ENCODE data around the gene FXR2. TPM values are rescaled to one million over a fixed set of nuclear protein-coding genes. Genes with fewer than 3 reads are reported as not detected.

FXR2 gene
- total RNA-seq, 1 experiment from 2014 or later = 36.4 TPM

- WGBS (ENCODE audit: extremely low coverage, insufficient read length, low lambda C conversion rate) = no CpG with 5 or more reads among the region's 1 CpG
- no peaks in the 10 kb centered on the region for H4K20me1 ChIP-seq (ENCODE audit: control insufficient read depth, insufficient read depth, insufficient read length)
- peaks cover 21% of the 10 kb centered on the region; the same call in 1 of the 2 replicates for H3K79me2 ChIP-seq (ENCODE audit: insufficient read depth, low read length)
- no peak overlapping the region for H2AK5ac ChIP-seq (ENCODE audit: insufficient read length, low read length)
- DNase-seq = no peak
- no peak overlapping the region for H3K4me2 ChIP-seq (ENCODE audit: insufficient read depth, insufficient read length, low read length)
- H2BK12ac ChIP-seq (ENCODE audit: insufficient read length, low read depth, low read length) = no peak overlapping the region
- H2BK5ac ChIP-seq (ENCODE audit: insufficient read length, low read length) = no peak overlapping the region
- no peak overlapping the region for H4K91ac ChIP-seq (ENCODE audit: insufficient read length, low read depth, low read length)
- no peak overlapping the region for H3K18ac ChIP-seq (ENCODE audit: insufficient read length, low read depth, low read length)
- no peak overlapping the region for H3K27ac ChIP-seq (ENCODE audit: insufficient read length, low read depth, low read length)
- H2AFZ ChIP-seq (ENCODE audit: low read length) = no peak overlapping the region
- H2BK15ac ChIP-seq (ENCODE audit: low read depth, low read length) = no peak overlapping the region
- Mint-ChIP-seq H3K36me3 (ENCODE audit: insufficient read depth in 1 of 3, low read depth in 3 of 3) (peaks cover 60 to 88% (median 73%) of the 10 kb centered on the region in 3 experiments), H3K27me3 (ENCODE audit: low read depth) (peaks cover 10% of the 10 kb centered on the region), H3K27ac (peak overlapping the region in 2 of 3 experiments; percentile 44 to 96; a peak in 3 of 7 replicates), H3K9me3 (peaks cover 3 to 7% of the 10 kb centered on the region in 2 experiments; a peak in 3 of 5 replicates), H3K4me3 (peak overlapping the region; percentile 98; a peak in 4 of 5 replicates), H3K4me1 (peaks cover 48 to 49% of the 10 kb centered on the region in 2 experiments)
- H2BK120ac ChIP-seq (ENCODE audit: low read depth, low read length, poor library complexity, severe bottlenecking) = no peak overlapping the region
- H3K9me3 ChIP-seq (ENCODE audit: control insufficient read depth, low read depth, low read length) = no peaks in the 10 kb centered on the region
- no peak for TF ChIP-seq CTCF (conservative IDR thresholded peaks at IDR 0.05)
- no peak overlapping the region for H3K4ac ChIP-seq (ENCODE audit: low read depth, low read length)
- no peak overlapping the region for H3T11ph ChIP-seq (ENCODE audit: low read length)
- peaks cover 5% of the 10 kb centered on the region for H3K23me2 ChIP-seq (ENCODE audit: insufficient read length, low read depth, low read length, poor library complexity, severe bottlenecking)
- no peak overlapping the region for H3K23ac ChIP-seq (ENCODE audit: insufficient read length, low read depth, low read length)
- no peaks in the 10 kb centered on the region for H3K27me3 ChIP-seq (ENCODE audit: insufficient read depth, low read length)
- H4K5ac ChIP-seq (ENCODE audit: insufficient read length, low read depth, low read length) = no peak overlapping the region
- H2BK20ac ChIP-seq (ENCODE audit: low read depth, low read length, poor library complexity, severe bottlenecking) = no peak overlapping the region
- no peak overlapping the region for H4K8ac ChIP-seq (replicated peaks; ENCODE audit: insufficient read length, low read depth, low read length)
- H3K14ac ChIP-seq (ENCODE audit: insufficient read depth, low read length) = no peak overlapping the region
- no peak overlapping the region for H3K9ac ChIP-seq (ENCODE audit: extremely low read depth, insufficient read length, low read length)
- H3K56ac ChIP-seq (ENCODE audit: insufficient read length, low read depth, low read length) = no peak overlapping the region
- H3K4me1 ChIP-seq (ENCODE audit: insufficient read depth, low read length) = peaks cover 4% of the 10 kb centered on the region; the same call in 1 of the 2 replicates
- H3K79me1 ChIP-seq (ENCODE audit: insufficient read depth, low read depth, low read length, poor library complexity, severe bottlenecking) = peaks cover 2% of the 10 kb centered on the region
These were observed 39.2 kb downstream of the FXR2 start for GRCh38 chr17:7575481-7575883.

Measured in H9 (cell line).